ENCODE data around the gene TTBK1.

DNA sequence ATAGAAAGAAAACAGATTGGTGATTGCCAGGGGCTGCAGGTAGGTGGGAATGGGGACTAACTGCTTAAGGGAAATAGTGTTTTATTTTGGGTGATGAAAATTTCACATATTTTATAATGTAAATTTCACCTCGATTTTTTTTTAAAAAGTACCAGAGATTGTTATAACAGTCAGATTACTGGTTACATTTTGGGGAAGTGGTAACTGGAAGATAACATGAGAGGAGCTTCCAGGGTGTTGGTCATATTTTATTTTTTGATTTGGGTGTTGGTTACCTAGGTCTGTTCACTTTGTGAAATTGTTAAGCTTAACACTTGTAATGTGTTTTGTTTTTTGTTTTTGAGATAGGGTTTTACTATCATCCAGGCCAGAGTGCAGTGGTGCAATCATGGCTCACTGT lies 82.6 kb downstream of the TTBK1 start:
- TF ChIP-seq POLR2A (IDR thresholded peaks at IDR 0.05; ENCODE audit: low read depth, low read length) (no peak), POLR2AphosphoS5 (IDR thresholded peaks at IDR 0.05; ENCODE audit: low read depth, low read length) (no peak)

All from GM12892 (cell line).